ENCODE results near the gene COL1A1.

Gene COL1A1

GRCh38 chr17:50201276-50201854 is at the start of gene COL1A1:
Gene COL1A1 (minus strand): TSS chr17:50201631. CDS start chr17:50201513, 118 bp downstream.
- DNase-seq, result no peak

GRCh38 chr17:50248255-50248654 is 46.8 kb upstream of the COL1A1 start:
- no peak for DNase-seq

- DNase-seq, result no peak
Observed at GRCh38 chr17:50244771-50245170, 43.3 kb upstream of the COL1A1 start.

- DNase-seq, result no peak
Observed at GRCh38 chr17:50241431-50241830, 40.0 kb upstream of the COL1A1 start.

- no peak for DNase-seq
Observed at GRCh38 chr17:50240851-50241250, 39.4 kb upstream of the COL1A1 start.

GRCh38 chr17:50239937-50240336 is 38.5 kb upstream of the COL1A1 start:
- DNase-seq, result no peak

- no peak for DNase-seq
Observed at GRCh38 chr17:50238601-50239280, 37.3 kb upstream of the COL1A1 start.

GRCh38 chr17:50237901-50238300 is 36.5 kb upstream of the COL1A1 start:
- DNase-seq, result no peak

GRCh38 chr17:50234581-50234980 is 33.1 kb upstream of the COL1A1 start:
- DNase-seq, result no peak

- no peak for DNase-seq
Observed at GRCh38 chr17:50225701-50226240, 24.3 kb upstream of the COL1A1 start.

GRCh38 chr17:50222922-50223321 is 21.5 kb upstream of the COL1A1 start:
- DNase-seq, result no peak

- no peak for DNase-seq
Observed at GRCh38 chr17:50221864-50222545, 20.6 kb upstream of the COL1A1 start.

- DNase-seq, result no peak
Observed at GRCh38 chr17:50221266-50221863, 19.9 kb upstream of the COL1A1 start.

GRCh38 chr17:50220811-50221210 is 19.4 kb upstream of the COL1A1 start:
- DNase-seq, result no peak

GRCh38 chr17:50219939-50220465 is 18.6 kb upstream of the COL1A1 start:
- DNase-seq, result no peak

GRCh38 chr17:50219342-50219741 is 17.9 kb upstream of the COL1A1 start:
- DNase-seq, result no peak

GRCh38 chr17:50218771-50219315 is 17.4 kb upstream of the COL1A1 start:
- no peak for DNase-seq

GRCh38 chr17:50218071-50218759 is 16.8 kb upstream of the COL1A1 start:
- DNase-seq, result no peak

- no peak for DNase-seq
Observed at GRCh38 chr17:50217591-50217990, 16.2 kb upstream of the COL1A1 start.

- DNase-seq, result no peak
Observed at GRCh38 chr17:50214976-50215760, 13.7 kb upstream of the COL1A1 start.

Data from activated gamma-delta T cell treated with Interleukin-2 at 50 U/mL for 16 hours (primary cell).